Tibial nerve (tissue), 4 donors: ENCODE measurements around the gene OMD. TPM values are rescaled to one million over a fixed set of nuclear protein-coding genes. Genes with fewer than 3 reads are reported as not detected.

Source experiments
- DNase-seq, 2 donors: peaks; one replicate each; pipeline ENCODE4 v3.0.0-alpha.2; 2019; ENCODE audit warnings: low spot score in 2 of 2
- H3K27ac ChIP-seq, 4 donors: fragments of 200-600 bp; sonication (generic) in 3 of 4; one replicate each; pipeline ENCODE4 v1.5.1; 2017 to 2019; ENCODE audit warnings: mild to moderate bottlenecking in 1 of 4
- H3K27me3 ChIP-seq, 2 donors: fragments of 200-600 bp; sonication (generic) in 1 of 2; one replicate each; pipeline versions ENCODE4 v1.5.1 to v1.6.0; 2017 to 2019
- H3K36me3 ChIP-seq, 3 donors: fragments of 200-600 bp; sonication (generic); one replicate each; pipeline ENCODE4 v1.5.1; 2018 to 2019
- H3K4me1 ChIP-seq, 4 donors: fragments of 200-600 bp; sonication (generic) in 3 of 4; one replicate each; pipeline ENCODE4 v1.5.1; 2017 to 2019
- H3K4me3 ChIP-seq, 4 donors: fragments of 200-600 bp; sonication (generic) in 3 of 4; one replicate each; pipeline ENCODE4 v1.5.1; 2017 to 2019; ENCODE audit warnings: mild to moderate bottlenecking in 1 of 4, moderate library complexity in 1 of 4
- H3K9me3 ChIP-seq, 4 donors: fragments of 200-600 bp; sonication (generic) in 3 of 4; one replicate each; pipeline ENCODE4 v1.5.1; 2017 to 2019
- CTCF ChIP-seq, 5 experiments: fragments of 200-600 bp in 3 of 5; fragments of 450-650 bp in 2 of 5; sonication (generic) in 3 of 5; IDR thresholded peaks; one replicate each; pipeline ENCODE4 v1.5.1; 2016 to 2019; ENCODE audit warnings: antibody characterized with exemption in 5 of 5, mild to moderate bottlenecking in 3 of 5, moderate library complexity in 2 of 5
- EP300 ChIP-seq, 2 donors: sonication (generic); formaldehyde crosslinking; IDR thresholded peaks; one replicate each; pipeline ENCODE4 v1.6.1; 2017; ENCODE audit warnings: antibody characterized with exemption in 2 of 2, mild to moderate bottlenecking in 1 of 2
- POLR2A ChIP-seq, 2 donors: fragments of 450-650 bp; IDR thresholded peaks; one replicate each; pipeline ENCODE4 v1.6.1; 2017; ENCODE audit warnings: antibody characterized with exemption in 2 of 2, mild to moderate bottlenecking in 2 of 2, moderate library complexity in 2 of 2
- WGBS, 2 donors: methylation state at CpG; one replicate each; pipeline ENCODE4 v1.1.5; 2018; 5-methylcytosine and 5-hydroxymethylcytosine counted together
- total RNA-seq, 4 donors: library from RNA; depleted of rRNA; stranded (reverse); fragments of >200 nt; gene quantifications; one replicate each; pipeline ENCODE4 v1.1.0, GENCODE V29; 2016

The OMD gene
- total RNA-seq, 4 donors from 2014 or later: 19.2 to 64.9 (median 59.5) TPM

- H3K27me3 ChIP-seq: no peaks in the 10 kb centered on the region
- no peaks in the 10 kb centered on the region for H3K9me3 ChIP-seq
- no peak overlapping the region for H3K27ac ChIP-seq
- H3K4me1 ChIP-seq: peaks cover 0 to 6% (median 0%) of the 10 kb centered on the region in 4 donors
- WGBS, 2 donors: 80 to 96% methylated on average over 3 of the region's 3 CpGs
- TF ChIP-seq POLR2A (IDR thresholded peaks at IDR 0.05) (no peak), EP300 (IDR thresholded peaks at IDR 0.05) (no peak), CTCF (IDR thresholded peaks at IDR 0.05) (no peak)
- no peak for DNase-seq
- no peak overlapping the region for H3K4me3 ChIP-seq
- peaks cover 0 to 14% (median 0%) of the 10 kb centered on the region in 3 donors for H3K36me3 ChIP-seq
Observed at GRCh38 chr9:92397853-92398252, 26.4 kb downstream of the OMD start.

GRCh38 chr9:92395617-92396016 lies 28.7 kb downstream of the OMD start:
- Histone ChIP-seq H3K36me3 (peaks cover 0 to 14% (median 0%) of the 10 kb centered on the region in 3 donors), H3K4me1 (no peaks in the 10 kb centered on the region), H3K27ac (no peak overlapping the region), H3K4me3 (no peak overlapping the region), H3K9me3 (no peaks in the 10 kb centered on the region), H3K27me3 (no peaks in the 10 kb centered on the region)
- WGBS, 2 donors: 94 to 98% methylated on average over 1 of the region's 1 CpG
- DNase-seq: no peak
- no peak for TF ChIP-seq CTCF (IDR thresholded peaks at IDR 0.05)
- TF ChIP-seq EP300 (IDR thresholded peaks at IDR 0.05): no peak
- TF ChIP-seq POLR2A (IDR thresholded peaks at IDR 0.05): no peak

GRCh38 chr9:92393686-92394085 lies 30.6 kb downstream of the OMD start:
- H3K36me3 ChIP-seq: peaks cover 0 to 11% (median 0%) of the 10 kb centered on the region in 3 donors
- H3K27ac ChIP-seq: peak overlapping the region in 1 of 4 donors; percentile 0
- H3K4me3 ChIP-seq: no peak overlapping the region
- WGBS, 2 donors: 29 to 34% methylated on average over 1 of the region's 1 CpG
- TF ChIP-seq EP300 (IDR thresholded peaks at IDR 0.05) (no peak), CTCF (IDR thresholded peaks at IDR 0.05) (no peak), POLR2A (IDR thresholded peaks at IDR 0.05) (no peak)
- DNase-seq: no peak
- no peaks in the 10 kb centered on the region for H3K9me3 ChIP-seq
- no peaks in the 10 kb centered on the region for H3K4me1 ChIP-seq
- no peaks in the 10 kb centered on the region for H3K27me3 ChIP-seq

GRCh38 chr9:92392690-92393089 lies 31.6 kb downstream of the OMD start:
- Histone ChIP-seq H3K36me3 (peaks cover 0 to 8% (median 0%) of the 10 kb centered on the region in 3 donors), H3K27me3 (no peaks in the 10 kb centered on the region), H3K4me3 (no peak overlapping the region), H3K9me3 (no peaks in the 10 kb centered on the region), H3K4me1 (no peaks in the 10 kb centered on the region), H3K27ac (no peak overlapping the region)
- WGBS, 2 donors: 85% methylated on average over 2 of the region's 2 CpGs
- DNase-seq: no peak
- no peak for TF ChIP-seq POLR2A (IDR thresholded peaks at IDR 0.05)
- no peak for TF ChIP-seq EP300 (IDR thresholded peaks at IDR 0.05)
- no peak for TF ChIP-seq CTCF (IDR thresholded peaks at IDR 0.05)

- no peaks in the 10 kb centered on the region for H3K9me3 ChIP-seq
- H3K4me3 ChIP-seq: no peak overlapping the region
- TF ChIP-seq CTCF (IDR thresholded peaks at IDR 0.05) (no peak), POLR2A (IDR thresholded peaks at IDR 0.05) (no peak), EP300 (IDR thresholded peaks at IDR 0.05) (no peak)
- H3K27ac ChIP-seq: peak overlapping the region in 2 of 4 donors; percentile 42 to 52
- no peak for DNase-seq
- 88 to 89% methylated on average over 4 of the region's 4 CpGs for WGBS, 2 donors
- peaks cover 0 to 6% (median 0%) of the 10 kb centered on the region in 4 donors for H3K4me1 ChIP-seq
- H3K27me3 ChIP-seq: no peaks in the 10 kb centered on the region
- H3K36me3 ChIP-seq: no peaks in the 10 kb centered on the region
Observed at GRCh38 chr9:92385953-92386352, 38.3 kb downstream of the OMD start.
